SIG-M5 (cell line): ENCODE results near the gene LIMA1.
A peak's percentile ranks its signal among the peaks of the same experiment; 100 is the strongest.
"Not testable (repeated sequence)": the region's sequence is repeated elsewhere in the genome, so short reads cannot be mapped to it uniquely, and the experiment has no call there.

ENCODE experiments used
- DNase-seq: peaks from one replicate; lab custom pipeline; 2025; lab: John Stamatoyannopoulos, UW

Gene LIMA1

DNA sequence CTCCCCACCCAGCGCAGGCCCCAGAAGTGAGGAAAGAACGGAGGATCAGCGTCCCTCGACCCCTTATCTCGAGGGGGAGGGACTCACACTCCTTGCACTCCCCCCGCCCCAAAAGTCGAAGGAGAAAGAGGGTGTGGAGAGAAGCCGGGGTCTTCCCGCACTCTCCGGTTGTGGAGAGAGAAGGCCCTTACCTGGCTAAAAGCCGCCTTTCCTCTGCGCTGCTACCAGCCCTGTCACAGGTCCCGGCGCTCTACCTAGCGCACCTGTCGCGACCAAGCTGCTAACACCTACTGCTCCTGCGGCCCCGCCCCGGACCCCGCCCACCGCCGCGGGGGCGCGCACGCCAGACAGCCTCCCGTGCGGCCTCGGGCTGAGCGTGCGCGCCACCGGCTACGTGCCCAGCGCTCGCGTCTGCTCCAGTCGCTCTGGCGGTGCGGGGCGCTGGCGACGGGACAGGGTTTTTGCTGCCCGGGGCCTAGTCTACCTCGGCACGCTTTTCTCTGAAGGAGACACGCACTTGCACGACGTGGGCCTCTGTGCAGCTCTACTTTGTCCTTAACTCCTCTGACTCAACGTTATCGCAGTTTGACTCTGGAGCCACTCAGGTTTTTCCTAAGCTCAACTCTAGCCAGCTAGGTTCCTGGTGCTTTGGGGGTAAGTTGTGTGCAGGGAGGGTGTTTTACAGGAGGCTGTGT, at the start of gene LIMA1:
Gene LIMA1, minus strand, starts transcription at position 292 of the 695 bp plus-strand sequence. CDS start 34,769 bp downstream, outside the sequence.
- peak; percentile 33 for DNase-seq

DNA sequence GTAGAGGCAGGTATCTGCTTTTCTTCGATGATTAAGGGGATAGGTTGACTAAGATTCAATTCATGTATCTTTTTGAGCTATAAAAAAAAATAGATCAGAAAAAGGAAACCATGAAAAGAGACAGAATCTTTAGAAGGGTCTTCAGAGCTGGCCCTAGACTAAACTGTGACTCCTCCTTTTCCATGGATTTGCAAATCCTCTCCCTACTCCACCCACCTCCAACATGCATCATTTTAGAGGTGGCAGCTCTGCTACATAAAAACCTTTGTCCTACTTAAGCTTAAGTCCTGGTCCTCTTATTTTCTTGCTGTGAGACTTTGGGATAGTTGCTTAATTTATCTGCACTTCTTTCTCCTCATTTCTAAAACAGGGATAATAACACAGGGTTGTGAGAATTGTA, 48.4 kb upstream of the LIMA1 start:
- DNase-seq, result no peak

DNA sequence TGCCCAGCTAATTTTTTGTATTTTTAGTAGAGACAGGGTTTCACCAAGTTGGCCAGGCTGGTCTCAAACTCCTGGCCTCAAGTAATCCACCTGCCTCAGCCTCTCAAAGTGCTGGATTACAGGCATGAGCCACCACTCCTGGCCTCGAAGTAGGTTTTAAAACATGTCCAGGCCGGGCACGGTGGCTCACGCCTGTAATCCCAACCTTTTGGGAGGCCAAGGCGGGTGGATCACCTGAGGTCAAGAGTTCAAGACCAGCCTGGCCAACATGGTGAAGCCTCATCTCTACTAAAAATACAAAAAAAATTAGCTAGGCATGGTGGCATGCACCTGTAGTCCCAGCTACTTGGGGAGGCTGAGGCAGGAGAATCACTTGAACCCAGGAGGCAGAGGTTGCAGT, 45.3 kb upstream of the LIMA1 start:
- not testable (repeated sequence) for DNase-seq

DNA sequence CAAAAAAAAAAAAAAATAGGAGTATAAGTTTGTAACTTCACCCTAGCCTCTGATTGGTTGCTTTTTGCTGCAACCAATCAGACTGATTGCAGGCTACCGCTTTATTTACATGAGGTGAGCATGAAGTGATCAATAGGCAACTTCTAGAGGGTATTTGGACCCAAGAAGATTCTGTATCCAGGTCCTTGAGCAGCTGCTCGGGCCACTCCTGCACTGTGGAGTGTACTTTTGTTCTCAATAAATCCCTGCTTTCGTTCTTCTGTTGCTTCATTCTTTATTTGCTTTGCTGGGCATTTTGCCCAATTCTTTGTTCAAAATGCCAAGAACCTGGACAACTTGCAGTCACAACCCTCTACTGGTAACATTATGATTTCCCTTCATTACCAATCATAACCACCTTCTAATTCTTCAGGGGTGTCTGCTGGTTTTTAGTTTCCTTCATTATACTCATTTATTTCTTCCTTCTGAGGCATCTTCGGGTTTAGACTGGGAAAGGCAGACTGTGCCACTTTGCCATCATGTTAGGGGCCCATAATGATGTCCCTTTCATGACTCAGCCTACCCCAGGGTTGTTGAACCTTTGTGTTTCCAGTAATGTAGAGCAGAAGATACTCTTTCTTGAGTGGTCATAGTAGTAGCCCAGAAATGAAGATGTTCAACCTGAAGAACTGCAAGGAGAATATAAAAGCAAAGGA, 43.4 kb upstream of the LIMA1 start:
- DNase-seq, result no peak

DNA sequence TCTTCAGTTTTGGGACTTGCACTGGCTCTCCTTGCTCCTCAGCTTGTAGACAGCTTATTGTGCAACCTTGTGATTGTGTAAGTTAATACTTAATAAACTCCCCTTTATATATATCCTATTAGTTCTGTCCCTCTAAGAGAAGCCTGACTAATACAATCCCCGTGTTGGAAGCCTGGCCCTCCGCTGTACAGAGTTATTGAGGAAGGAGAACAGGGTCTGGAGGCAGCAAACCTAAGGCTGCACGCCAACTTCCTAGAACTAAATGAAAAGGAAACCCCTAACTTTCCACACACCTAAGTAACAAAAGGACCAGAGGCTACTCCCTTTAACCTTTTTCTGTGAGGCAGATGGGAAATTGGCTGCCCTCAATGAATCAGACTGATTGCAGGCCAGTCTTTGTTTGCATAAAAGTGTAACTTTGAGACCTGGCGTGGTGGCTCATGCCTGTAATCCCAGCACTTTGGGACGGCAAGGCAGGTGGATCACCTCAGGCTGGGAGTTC, 42.6 kb upstream of the LIMA1 start:
- no peak for DNase-seq

DNA sequence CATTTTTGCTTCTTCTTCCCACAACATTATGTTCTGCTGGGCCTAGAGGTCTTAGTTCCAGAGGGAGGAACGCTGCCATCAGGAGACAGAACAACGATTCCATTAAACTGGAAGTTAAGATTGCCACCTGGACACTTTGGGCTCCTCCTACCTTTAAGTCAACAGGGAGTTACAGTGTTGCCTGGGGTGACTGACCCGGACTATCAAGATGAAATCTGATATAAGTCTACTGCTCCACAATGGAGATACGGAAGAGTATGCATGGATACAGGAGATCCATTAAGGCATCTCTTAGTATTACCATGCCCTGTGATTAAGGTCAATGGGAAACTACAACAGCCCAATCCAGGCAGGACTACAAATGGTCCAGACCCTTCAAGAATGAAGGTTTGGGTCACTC, 41.5 kb upstream of the LIMA1 start:
- DNase-seq, result not testable (repeated sequence)

DNA sequence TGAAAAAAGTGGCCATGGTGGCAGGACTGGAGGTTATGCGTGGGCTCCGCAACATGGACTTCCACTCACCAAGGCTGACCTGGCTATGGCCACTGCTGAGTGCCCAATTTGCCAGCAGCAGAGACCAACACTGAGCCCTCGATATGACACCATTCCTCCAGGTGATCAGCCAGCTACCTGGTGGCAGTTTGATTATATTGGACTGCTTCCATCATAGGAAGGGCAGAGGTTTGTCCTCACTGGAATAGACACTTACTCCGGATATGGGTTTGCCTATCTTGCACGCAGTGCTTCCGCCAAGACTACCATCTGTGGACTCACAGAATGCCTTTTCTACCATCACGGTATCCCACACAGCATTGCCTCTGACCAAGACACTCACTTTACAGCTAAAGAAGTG, 40.8 kb upstream of the LIMA1 start:
- DNase-seq, result not testable (repeated sequence)

DNA sequence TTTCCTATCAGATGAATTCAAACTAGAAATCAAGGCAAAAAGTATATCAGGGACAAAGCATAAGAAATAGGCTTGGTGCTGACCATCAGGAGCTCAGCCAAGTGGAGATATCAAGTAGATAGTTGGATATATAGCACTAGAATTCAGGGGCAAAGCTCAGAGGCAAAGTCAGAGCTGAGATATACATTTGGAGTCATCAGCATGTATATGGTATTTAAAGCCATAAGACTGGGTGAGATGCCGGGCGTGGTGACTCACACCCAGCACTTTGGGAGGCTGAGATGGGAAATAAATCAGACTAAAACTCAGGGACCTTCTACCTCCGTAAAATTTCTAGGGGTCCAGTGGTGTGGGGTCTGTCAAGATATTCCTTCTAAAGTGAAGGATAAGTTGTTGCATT, 38.9 kb upstream of the LIMA1 start:
- DNase-seq, result no peak

DNA sequence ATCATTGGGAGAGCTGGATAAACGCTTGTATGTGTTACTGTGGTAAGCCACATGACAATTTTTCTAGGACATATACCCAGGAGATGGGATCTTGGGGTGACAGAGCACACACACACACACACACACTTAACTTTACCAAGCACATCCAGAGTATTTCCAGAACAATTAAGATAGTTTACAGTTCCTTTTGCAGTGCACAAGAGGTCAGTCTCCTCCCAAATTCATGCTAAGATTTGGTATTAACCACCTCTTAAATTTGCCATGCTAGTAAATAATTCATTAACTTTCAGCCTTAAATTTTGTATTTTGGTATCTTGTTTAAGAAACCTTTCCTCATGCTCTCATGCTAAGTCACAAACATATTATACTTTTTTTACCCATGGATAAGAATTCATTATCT, 33.9 kb upstream of the LIMA1 start:
- DNase-seq, result no peak

DNA sequence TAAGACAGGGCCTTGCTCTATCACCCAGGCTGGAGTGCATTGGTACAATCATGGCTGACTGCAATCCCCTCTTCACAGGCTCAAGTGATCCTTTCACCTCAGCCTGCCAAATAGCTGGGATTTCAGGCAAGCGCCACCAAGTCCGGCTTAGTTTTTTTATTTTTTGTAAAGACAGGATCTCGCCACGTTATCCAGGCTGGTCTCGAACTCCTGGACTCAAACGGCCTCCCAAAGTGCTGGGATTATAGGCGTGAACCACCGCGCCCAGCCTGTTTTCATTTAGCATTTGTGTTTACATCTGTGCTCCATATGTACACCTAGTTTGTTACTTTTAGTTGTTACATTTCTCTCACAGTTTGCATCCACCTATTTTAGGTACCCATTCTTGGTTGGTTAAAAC, 32.5 kb upstream of the LIMA1 start:
- DNase-seq, result no peak

DNA sequence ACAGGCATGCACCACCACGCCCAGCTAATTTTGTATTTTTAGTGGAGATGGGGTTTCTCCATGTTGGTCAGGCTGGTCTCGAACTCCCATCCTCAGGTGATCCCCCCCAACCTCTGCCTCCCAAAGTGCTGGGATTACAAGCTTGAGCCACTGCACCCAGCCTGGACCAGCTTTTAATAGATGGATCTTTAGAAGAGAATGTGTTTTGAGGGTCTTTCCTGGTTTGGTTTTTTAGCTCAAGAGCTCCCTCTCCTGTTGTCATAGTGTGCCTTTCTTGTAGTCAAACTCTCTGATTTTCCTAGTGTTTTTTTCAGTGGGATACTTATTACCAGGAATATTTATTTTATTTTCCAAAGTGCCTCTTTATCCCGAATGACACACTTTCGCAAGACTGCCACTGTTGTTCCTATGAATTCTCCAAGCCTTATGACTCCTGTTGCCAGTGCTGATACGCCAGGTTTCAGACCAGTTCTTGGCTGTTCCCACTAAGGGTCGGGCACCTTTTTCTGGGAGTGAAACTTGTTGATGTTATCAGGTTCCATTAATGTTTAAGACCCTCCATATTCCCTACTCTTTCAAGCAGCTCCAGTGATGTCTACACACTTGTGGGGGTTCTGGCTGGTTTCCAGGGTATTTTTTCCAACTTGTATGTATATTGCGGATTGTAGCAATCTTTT, 31.5 kb upstream of the LIMA1 start:
- DNase-seq, result no peak

DNA sequence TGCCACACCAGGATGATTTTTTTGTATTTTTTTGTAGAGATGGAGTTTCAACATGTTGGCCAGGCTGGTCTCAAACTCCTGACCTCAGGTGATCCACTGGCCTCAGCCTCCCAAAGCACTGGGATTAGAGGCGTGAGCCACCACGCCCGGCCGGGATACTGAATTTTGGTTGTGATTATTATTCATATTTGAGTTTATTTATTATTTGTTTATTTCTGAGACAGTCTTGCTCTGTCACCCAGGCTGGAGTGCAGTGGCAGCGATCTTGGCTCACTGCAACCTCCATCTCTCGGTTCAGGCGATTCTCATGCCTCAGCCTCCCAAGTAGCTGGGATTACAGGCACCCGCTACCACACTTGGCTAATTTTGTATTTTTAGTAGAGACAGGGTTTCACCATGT, 30.7 kb upstream of the LIMA1 start:
- not testable (repeated sequence) for DNase-seq

DNA sequence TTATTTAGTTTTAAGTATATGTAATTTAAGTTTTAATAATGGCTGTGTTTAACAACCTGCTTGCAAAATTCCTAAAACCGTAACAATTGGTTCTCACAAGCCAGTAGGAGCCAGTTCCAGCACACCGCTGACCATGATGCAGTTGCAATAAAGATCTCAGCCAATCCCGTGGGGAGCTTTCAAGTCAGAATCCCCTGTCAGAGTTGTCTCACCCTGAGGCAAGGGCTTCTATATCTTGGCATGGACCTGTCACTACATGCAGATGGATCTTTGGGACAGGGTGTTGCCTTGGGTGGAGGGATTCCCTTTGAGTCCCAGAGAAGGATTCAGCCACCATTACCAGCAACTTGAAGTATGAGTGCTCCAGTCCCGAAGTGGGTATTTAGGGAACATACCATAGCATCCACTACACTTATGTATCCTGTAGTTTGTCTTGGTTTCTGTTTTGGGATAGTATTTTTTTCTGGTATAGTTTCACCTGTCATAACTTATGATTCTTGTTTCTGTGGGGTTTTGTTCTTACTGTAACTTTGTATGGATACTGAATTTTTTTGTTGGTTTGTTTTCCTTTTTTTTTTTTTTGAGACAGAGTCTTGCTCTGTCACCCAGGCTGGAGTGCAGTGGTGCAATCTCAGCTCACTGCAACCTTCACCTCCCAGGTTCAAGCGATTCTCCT, 30.1 kb upstream of the LIMA1 start:
- DNase-seq, result no peak

DNA sequence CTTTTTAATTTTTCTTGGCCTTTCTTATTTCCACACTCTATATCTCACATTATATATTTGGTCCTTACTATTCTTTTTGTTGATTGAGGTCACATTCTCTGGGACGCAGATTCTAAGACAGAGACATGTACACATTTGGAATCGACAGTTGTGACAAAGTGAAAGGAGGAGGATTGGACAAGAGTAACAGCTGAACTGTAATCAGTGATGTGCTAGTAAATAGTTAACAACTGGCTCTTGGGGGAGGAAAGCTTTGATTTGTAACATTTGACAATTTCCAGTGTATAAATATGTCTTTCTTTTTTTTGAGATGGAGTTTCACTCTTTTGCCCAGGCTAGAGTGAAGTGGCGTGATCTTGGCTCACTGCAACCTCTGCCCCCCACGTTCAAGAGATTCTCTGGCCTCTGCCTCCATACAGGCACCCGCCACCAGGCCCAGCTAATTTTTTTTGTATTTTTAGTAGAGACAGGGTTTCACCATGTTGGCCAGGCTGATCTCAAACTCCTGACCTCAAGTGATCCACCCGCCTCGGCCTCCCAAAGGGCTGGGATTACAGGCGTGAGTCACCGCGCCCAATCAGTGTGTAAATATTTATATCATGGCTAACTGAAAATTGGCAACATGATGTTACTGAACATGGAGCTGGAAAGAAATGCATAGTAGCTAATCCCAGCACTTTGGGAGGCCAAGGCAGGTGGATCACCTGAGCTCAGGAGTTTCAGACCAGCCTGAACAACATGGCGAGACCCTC, 28.7 kb upstream of the LIMA1 start:
- not testable (repeated sequence) for DNase-seq

DNA sequence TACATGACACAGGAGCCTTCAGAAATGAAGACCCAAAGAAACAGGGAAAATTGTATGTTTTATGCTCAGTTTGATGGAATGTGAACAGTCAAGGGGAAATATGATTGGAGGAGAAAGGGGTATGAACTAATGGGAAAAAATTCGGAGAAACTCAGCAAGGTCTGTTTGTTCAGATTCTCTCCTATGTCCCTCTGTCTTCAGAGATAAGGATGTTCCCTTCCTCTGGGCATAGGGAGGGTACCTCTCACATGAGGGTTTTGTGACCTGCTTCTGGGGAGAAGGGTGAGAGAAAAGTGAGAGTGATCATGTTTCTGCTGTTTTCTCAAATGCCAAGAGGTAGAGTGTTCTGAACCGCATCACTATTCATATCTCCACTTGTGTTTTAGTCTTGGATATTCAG, 26.6 kb upstream of the LIMA1 start:
- DNase-seq, result no peak

DNA sequence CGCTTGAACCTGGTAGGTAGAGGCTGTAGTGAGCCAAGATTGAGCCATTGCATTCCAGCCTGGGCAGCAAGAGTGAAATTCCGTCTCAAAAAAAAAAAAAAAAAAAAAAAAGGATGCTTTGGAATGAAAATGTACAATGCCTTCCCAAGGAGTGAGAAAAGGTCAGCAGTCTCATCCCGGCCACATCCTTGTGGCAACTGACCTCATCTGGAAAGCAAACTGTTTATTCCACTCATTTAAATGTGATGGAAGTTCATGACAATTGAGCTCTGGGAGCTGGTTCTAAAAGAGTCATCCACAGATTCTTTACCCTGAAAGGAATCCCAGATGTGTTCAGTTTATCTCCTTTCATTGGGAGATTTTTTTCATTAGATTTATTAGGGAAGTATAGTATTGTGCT, 19.4 kb upstream of the LIMA1 start:
- no peak for DNase-seq

DNA sequence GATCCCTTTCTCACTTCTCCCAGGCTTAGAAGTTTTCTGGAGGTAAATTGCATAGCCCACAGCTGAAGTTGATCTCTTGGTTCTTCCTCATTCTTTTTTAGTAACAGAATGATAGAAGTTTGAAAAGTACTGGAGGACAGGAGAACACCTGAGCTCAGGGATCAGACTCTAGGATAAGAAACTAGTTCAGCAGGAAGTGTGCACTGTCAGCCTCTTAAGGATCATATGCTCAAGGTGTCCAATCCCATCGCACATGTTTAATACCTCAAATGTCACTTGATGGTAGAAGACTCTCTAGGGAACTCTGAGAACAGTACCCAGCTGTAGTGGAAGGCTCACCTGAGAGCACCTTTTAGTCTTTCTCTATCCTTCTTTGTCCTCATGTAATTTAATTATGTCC, 14.7 kb upstream of the LIMA1 start:
- DNase-seq, result no peak

DNA sequence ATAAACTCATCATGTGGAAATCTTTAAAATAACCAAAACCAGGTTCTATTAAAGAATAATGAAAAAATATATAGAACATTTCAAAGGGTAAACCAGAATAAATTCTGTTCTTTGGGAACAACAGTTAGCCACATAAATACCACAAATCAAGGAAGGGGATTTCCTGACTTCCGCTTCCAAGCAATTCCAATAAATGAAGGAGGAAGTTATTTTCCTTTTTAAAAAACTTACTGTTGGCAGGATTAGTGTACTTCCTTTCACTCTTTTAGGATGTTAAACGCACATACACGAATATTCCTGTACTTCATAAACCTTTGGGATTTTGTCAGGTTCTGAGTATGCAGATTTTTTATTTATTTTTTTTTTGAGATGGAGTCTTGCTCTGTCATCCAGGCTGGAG, 13.7 kb upstream of the LIMA1 start:
- DNase-seq, result no peak

DNA sequence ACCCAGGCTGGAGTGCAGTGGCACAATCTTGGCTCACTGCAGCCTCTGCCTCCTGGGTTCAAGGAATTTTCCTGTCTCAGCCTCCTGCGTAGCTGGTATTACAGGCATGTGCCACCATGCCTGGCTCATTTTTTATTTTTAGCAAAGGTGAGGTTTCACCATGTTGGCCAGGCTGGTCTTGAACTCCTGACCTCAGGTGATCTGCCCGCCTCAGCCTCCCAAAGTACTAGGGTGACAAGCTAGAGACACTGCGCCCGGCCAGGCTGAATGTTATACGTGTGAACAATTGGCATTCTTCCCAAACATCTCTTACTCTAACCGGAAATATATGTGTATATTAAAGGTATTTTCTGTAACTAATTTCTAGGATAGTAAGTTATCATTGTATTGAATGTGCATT, 13.2 kb upstream of the LIMA1 start:
- DNase-seq, result no peak

DNA sequence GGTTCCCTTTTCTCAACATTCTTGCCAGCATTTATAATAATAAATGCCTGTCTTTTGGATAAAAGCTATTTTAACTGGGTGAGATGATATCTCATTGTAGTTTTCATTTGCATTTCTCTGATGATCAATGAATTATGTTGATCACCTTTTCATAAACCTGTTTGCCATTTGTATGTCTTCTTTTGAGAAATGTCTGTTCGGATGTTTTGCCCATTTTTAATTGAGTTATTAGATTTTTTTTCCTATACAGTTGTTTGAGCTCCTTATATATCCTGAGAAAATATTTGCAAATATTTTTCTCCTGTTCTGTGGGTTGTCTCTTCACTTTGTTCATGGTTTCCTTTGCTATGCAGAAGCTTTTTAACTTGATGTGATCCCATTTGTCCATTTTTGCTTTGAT, 8.1 kb upstream of the LIMA1 start:
- DNase-seq, result no peak

DNA sequence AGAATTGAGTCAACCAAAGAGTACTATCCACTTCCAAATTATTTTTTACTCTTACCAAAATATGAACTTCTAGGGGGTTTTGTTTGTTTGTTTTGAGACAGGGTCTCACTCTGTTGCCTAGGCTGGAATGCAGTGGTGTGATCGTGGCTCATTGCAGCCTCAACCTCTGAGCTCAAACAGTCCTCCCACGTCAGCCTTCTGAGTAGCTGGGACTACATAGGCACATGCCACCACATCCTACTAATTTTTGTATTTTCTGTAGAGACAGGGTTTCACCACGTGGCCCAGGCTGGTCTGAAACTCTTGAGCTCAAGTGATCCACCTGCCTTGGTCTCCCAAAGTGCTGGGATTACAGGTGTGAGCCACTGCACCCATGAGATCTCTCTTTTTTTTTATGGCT, 7.4 kb upstream of the LIMA1 start:
- DNase-seq, result not testable (repeated sequence)

DNA sequence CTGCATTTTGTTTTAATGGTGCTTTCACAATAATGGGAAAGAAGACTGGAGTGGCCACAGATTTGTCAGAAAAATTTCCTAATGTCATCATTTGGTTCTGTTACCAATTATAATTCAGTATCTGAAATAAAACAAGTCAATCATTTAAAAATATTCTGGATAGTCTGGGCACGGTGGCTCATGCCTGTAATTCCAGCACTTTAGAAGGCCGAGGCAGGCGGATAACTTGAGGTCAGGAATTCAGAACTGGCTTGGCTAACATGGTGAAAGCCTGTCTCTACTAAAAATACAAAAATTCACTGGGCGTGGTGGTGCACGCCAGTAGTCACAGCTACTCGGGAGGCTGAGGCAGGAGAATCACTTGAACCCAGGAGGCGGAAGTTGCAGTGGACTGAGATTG, 4.0 kb upstream of the LIMA1 start:
- no peak for DNase-seq
